A673 (cell line): Measurements from ENCODE around the gene DLG2. TPM values are rescaled to one million over a fixed set of nuclear protein-coding genes. Genes with fewer than 3 reads are reported as not detected.

ENCODE experiments used
- BruUV-seq: library from RNA; stranded (reverse); fragments of 400-500 nt; replicated peaks from 2 replicates; lab custom pipeline; 2021; lab: Mats Ljungman, UMichigan
- CTCF ChIA-PET: fragments of 300-600 bp; sonication (Branson Sonifier 250); formaldehyde crosslinking; loops from one replicate; lab custom pipeline; 2022; ENCODE audit warnings: antibody characterized with exemption; lab: Charles Lee
- POLR2A ChIA-PET: fragments of 300-600 bp; sonication (Branson Sonifier 250); formaldehyde crosslinking; loops from one replicate; lab custom pipeline; 2022; ENCODE audit warnings: antibody characterized with exemption; ENCODE audit not compliant: low non-redundant PET; lab: Charles Lee
- DNase-seq: peaks from one replicate; pipeline ENCODE4 v3.0.0-alpha.2; 2015; ENCODE audit warnings: low spot score
- H3K27ac ChIP-seq: fragments of 200-600 bp; sonication (generic); 2 replicates; pipeline ENCODE4 v1.5.1; 2016; ENCODE audit warnings: mixed run types, low read depth, mild to moderate bottlenecking, mixed read lengths, antibody characterized with exemption, low read length; ENCODE audit not compliant: poor library complexity, severe bottlenecking
- H3K27me3 ChIP-seq: fragments of 200-600 bp; sonication (generic); replicated peaks from 2 replicates; pipeline ENCODE4 v1.6.1; 2017; ENCODE audit warnings: mixed run types, low read depth, mild to moderate bottlenecking, mixed read lengths, antibody characterized with exemption, low read length; ENCODE audit not compliant: insufficient read depth, poor library complexity
- H3K36me3 ChIP-seq: fragments of 200-600 bp; sonication (generic); 2 replicates; pipeline ENCODE4 v1.6.1; 2016; ENCODE audit warnings: mixed run types, mild to moderate bottlenecking, mixed read lengths, antibody characterized with exemption, low read length; ENCODE audit not compliant: insufficient read depth, poor library complexity, severe bottlenecking
- H3K4me1 ChIP-seq: fragments of 200-600 bp; sonication (generic); 2 replicates; pipeline ENCODE4 v1.6.1; 2017; ENCODE audit warnings: mixed run types, mild to moderate bottlenecking, mixed read lengths, antibody characterized with exemption, low read length; ENCODE audit not compliant: insufficient read depth, poor library complexity, severe bottlenecking
- H3K4me3 ChIP-seq: fragments of 200-600 bp; sonication (generic); 2 replicates; pipeline ENCODE4 v1.5.1; 2016; ENCODE audit warnings: low read depth, mixed run types, mild to moderate bottlenecking, mixed read lengths, low read length; ENCODE audit not compliant: poor library complexity, severe bottlenecking
- H3K9me3 ChIP-seq: fragments of 200-600 bp; sonication (generic); 2 replicates; pipeline ENCODE4 v1.6.1; 2016; ENCODE audit warnings: mixed run types, low read depth, mild to moderate bottlenecking, mixed read lengths, antibody characterized with exemption, low read length; ENCODE audit not compliant: poor library complexity, severe bottlenecking
- EZH2 ChIP-seq: fragments of 200-600 bp; sonication (generic); IDR thresholded peaks from 2 replicates; pipeline ENCODE4 v1.6.1; 2017; ENCODE audit warnings: borderline replicate concordance, low read depth, mild to moderate bottlenecking, mixed read lengths, antibody characterized with exemption, low read length; ENCODE audit not compliant: poor library complexity, severe bottlenecking
- intact Hi-C: fragments of 100-400 bp; cut with micrococcal nuclease; formaldehyde crosslinking; loops from one replicate; pipeline ENCODE4 v1.10.0; 2022; ENCODE audit not compliant: unreplicated experiment
- total RNA-seq: library from RNA; stranded (reverse); gene quantifications from 2 replicates; pipeline ENCODE4 v1.2.3, GENCODE V29; 2021
- TF ChIP-seq, protein P1 (sequence below): fragments of 300-800, 200-600 bp; sonication (generic); conservative IDR thresholded peaks from 2 replicates; pipeline ENCODE4 v1.5.1; 2017; ENCODE audit warnings: low read depth, mild to moderate bottlenecking, antibody characterized with exemption, low read length, moderate library complexity, mixed read lengths

The DLG2 gene
- total RNA-seq, 1 experiment from 2014 or later = 277 TPM

DNA sequence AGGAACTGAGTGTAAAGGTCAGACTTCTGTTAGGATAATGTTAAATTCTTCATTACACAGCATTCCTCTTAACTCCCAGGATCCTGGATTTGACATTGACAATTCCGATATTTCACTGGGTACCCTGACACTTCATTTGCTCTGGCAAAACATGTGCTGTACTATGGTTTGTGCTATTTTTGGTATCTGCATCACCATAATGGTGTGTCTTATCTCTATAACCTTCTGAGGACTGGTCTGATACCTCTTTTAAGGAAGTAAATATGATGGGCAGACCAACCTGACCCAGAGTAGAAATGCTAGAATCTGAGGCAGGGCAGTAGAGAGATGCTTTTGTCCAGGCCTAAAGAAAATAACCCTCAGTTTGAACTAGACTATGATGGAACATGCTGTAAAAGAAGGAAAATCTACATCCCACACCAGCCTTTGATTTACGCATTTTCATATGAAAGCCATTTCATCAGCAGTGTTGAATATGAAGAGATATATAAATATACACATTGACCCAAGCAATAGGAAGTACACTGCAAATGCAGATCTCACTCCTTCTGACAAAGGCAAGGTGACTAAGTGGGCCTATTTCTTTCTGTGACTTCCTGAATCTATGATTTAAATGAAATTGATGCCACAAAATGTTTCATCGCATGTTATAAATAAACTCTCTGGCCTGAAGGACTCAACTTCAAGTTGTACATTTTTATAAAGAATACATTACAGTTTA is 966.7 kb downstream of the DLG2 start:
- TF ChIP-seq EZH2 = no peak
- TF ChIP-seq, protein P1, sequence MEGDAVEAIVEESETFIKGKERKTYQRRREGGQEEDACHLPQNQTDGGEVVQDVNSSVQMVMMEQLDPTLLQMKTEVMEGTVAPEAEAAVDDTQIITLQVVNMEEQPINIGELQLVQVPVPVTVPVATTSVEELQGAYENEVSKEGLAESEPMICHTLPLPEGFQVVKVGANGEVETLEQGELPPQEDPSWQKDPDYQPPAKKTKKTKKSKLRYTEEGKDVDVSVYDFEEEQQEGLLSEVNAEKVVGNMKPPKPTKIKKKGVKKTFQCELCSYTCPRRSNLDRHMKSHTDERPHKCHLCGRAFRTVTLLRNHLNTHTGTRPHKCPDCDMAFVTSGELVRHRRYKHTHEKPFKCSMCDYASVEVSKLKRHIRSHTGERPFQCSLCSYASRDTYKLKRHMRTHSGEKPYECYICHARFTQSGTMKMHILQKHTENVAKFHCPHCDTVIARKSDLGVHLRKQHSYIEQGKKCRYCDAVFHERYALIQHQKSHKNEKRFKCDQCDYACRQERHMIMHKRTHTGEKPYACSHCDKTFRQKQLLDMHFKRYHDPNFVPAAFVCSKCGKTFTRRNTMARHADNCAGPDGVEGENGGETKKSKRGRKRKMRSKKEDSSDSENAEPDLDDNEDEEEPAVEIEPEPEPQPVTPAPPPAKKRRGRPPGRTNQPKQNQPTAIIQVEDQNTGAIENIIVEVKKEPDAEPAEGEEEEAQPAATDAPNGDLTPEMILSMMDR = no peak
- H3K27ac ChIP-seq = no peak overlapping the region
- intact Hi-C loops = no loop called here
- CTCF ChIA-PET = no interaction called here
- H3K9me3 ChIP-seq = no peaks in the 10 kb centered on the region
- no peaks in the 10 kb centered on the region for H3K36me3 ChIP-seq
- POLR2A ChIA-PET = no interaction called here
- no peaks in the 10 kb centered on the region for H3K27me3 ChIP-seq
- DNase-seq = no peak
- no peak overlapping the region for H3K4me3 ChIP-seq
- H3K4me1 ChIP-seq = no peaks in the 10 kb centered on the region
- BruUV-seq = no TSS peak

DNA sequence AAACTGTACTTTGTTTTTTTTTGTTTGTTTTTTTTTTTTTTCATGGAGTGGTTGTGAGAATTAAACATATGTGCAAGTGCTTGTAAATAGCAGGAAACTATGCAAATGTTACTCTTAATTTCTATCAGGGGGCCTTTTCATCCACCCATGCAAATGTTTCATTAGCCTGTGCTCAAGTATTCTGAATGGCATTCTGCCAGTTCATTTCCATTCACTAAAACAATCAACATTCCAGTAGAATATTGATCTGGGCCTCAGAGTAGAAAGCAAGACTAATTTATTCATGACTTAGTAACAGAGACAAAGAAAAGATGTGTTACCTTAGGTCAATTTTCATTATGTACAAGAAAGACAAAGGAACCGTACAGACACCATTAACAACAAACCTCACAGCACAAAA is 971.4 kb downstream of the DLG2 start:
- BruUV-seq = no TSS peak
- H3K4me3 ChIP-seq = no peak overlapping the region
- TF ChIP-seq, protein P1 = no peak
- no peak for TF ChIP-seq EZH2
- H3K9me3 ChIP-seq = no peaks in the 10 kb centered on the region
- no peaks in the 10 kb centered on the region for H3K4me1 ChIP-seq
- no peaks in the 10 kb centered on the region for H3K36me3 ChIP-seq
- no peak for DNase-seq
- intact Hi-C loops = no loop called here
- no peak overlapping the region for H3K27ac ChIP-seq
- H3K27me3 ChIP-seq = no peaks in the 10 kb centered on the region
- ChIA-PET POLR2A (no interaction called here), CTCF (no interaction called here)

DNA sequence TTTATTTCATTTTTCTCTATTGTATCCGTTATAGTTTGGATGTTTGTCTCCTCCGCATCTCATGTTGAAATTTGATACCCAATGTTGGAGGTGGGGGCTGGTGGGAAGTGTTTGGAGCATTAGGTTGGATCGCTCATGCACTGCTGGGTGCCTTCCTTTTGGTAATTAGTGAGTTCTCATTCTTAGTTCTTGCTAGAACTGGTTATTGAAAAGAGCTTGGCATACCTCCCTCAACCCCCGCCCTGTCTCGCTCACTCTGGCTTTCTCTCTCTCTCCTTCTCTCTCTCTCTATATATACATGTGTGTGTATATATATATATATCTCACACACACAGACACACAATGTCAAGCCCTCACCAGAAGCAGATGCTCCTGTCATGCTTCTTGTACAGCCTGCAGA is 978.7 kb downstream of the DLG2 start:
- DNase-seq = peak; percentile 88
- ChIA-PET CTCF (no interaction called here), POLR2A (no interaction called here)
- peaks cover 19% of the 10 kb centered on the region for H3K4me1 ChIP-seq
- H3K4me3 ChIP-seq = no peak overlapping the region
- no peaks in the 10 kb centered on the region for H3K36me3 ChIP-seq
- H3K9me3 ChIP-seq = no peaks in the 10 kb centered on the region
- intact Hi-C loops = no loop called here
- no peak overlapping the region for H3K27ac ChIP-seq
- no TSS peak for BruUV-seq
- TF ChIP-seq, protein P1 = no peak
- no peak for TF ChIP-seq EZH2
- no peaks in the 10 kb centered on the region for H3K27me3 ChIP-seq
